ENCODE measurements around the gene PCSK7.
"Not testable (repeated sequence)": the region's sequence is repeated elsewhere in the genome, so short reads cannot be mapped to it uniquely, and the experiment has no call there.

PCSK7 gene, protein sequence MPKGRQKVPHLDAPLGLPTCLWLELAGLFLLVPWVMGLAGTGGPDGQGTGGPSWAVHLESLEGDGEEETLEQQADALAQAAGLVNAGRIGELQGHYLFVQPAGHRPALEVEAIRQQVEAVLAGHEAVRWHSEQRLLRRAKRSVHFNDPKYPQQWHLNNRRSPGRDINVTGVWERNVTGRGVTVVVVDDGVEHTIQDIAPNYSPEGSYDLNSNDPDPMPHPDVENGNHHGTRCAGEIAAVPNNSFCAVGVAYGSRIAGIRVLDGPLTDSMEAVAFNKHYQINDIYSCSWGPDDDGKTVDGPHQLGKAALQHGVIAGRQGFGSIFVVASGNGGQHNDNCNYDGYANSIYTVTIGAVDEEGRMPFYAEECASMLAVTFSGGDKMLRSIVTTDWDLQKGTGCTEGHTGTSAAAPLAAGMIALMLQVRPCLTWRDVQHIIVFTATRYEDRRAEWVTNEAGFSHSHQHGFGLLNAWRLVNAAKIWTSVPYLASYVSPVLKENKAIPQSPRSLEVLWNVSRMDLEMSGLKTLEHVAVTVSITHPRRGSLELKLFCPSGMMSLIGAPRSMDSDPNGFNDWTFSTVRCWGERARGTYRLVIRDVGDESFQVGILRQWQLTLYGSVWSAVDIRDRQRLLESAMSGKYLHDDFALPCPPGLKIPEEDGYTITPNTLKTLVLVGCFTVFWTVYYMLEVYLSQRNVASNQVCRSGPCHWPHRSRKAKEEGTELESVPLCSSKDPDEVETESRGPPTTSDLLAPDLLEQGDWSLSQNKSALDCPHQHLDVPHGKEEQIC

GRCh38 chr11:117231842-117232091 is at the start of gene PCSK7:
Gene PCSK7 (minus strand): TSS chr11:117232073. CDS start chr11:117229844, 2,229 bp downstream.
- peak; percentile 85 for DNase-seq (ENCODE audit: low spot score)

DNA sequence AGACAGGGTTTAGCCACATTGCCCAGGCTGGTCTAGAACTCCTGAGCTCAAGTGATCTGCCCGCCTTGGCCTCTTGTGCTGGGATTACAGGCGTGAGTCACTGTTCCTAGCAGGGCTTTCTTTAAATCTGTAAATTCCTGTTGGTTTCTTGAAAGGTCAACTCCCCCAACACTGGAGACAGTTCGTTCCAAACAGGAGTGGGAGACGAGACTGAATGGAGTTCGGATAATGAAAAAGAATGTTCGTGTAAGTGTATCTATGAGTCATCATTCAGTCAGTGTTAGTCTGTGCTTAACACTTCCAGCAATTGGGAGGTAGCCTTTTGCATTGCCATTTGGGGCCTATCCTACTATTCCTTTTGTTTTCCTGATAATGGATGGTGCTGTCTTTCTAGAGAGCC is 49.3 kb upstream of the PCSK7 start:
- no peak for DNase-seq (ENCODE audit: low spot score)

DNA sequence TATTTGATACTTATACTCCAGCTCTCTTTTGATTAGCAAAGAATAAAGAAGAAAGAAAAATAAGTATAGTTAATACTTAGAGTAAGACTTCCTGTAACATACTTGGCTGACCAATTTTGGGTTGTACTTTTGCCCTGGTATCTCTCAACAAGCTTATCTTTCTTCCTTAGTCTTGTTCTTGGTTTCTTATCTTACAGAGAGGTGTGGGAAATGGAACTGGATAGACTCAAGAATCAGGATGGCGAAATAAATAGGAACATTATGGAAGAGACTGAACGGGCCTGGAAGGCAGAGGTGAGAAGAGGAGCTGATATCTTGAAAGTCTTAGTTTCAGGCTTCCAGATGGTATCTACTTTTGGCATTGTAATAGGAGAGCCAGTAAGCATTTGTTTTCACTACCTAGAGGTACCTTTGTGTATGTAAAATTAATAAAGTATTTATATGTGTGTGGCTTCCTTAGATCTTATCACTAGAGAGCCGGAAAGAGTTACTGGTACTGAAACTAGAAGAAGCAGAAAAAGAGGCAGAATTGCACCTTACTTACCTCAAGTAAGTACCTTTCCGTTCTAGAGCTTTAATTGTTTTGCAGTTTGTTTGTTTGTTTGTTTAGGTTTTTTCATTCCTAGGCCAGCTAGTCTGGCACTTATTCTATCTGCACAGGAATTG is 48.0 kb upstream of the PCSK7 start:
- DNase-seq (ENCODE audit: low spot score), result no peak

GRCh38 chr11:117278347-117278746 is 46.5 kb upstream of the PCSK7 start:
- DNase-seq (ENCODE audit: low spot score), result no peak

DNA sequence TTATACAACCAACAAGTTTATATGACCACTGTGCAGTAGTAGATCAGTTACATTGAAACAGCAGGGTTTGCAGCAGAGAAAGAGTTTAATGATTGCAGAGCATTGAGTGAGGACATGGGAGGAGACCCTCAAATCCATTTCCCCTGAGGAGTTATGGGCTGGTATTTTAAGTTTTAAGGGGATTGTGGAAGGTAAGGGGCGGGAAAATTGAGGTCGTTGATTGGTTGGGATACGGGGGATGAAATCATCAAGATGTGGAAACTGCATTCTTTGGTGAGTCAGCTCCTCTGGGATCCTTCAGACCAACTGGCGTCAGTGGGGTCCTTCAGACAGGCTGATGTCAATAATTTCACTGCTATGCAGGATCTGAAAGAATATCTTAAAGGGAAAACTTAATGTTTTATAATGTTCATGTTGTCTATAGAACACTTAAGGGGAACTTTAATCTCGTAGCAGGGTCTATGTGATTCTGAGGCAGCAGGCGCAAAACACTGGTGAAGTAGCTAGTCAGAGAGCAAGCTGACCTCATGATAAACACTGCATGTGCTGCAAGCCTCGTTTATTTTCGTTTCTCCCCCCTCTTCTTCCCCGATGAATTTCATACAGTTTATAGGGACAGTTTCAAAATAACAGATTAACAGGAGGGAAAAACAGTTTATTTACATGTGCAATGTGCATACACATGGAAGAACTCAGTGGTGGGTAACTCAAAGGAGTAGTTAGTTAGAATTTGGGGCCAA is 41.8 kb upstream of the PCSK7 start:
- no peak for DNase-seq (ENCODE audit: low spot score)

GRCh38 chr11:117272175-117272574 is 40.3 kb upstream of the PCSK7 start:
- not testable (repeated sequence) for DNase-seq (ENCODE audit: low spot score)

- no peak for DNase-seq (ENCODE audit: low spot score)
Measured at GRCh38 chr11:117271208-117271607, 39.3 kb upstream of the PCSK7 start.

DNA sequence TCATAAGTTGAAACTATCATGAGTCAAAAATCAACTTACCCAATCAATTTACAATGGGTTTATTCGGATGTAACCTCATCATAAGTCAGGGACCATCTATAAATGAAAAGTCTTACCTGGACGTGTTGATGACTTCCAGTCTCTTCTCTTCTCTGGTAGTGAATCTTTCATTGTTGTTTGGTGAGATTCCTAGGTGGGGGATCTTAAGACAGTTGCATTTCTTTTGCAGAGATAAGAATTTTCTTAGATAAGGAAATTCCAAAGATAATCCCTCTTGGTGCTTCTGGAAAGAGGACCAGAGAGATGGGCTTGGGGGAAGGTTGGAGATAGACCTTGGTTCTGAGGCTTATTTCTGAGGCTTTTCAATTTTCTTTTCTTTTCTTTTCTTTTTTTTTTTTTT is 38.0 kb upstream of the PCSK7 start:
- DNase-seq (ENCODE audit: low spot score), result no peak

DNA sequence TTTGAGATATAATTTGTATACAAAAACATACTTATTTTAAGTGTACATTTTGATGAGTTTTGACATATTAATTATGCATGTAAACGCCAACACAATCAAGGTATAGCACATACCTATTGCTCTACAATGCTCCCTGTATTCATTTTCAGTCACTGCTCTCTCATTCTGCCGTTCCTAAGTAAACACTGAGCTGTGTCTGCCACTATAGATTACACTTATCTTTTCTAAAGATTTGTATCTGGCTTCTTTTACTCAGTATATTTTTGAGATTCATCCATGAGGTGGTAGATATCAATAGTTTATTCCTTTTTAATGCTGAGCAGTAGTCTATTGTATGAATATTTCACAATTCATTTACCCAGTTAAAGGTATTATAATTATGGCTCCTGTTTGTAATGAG is 33.9 kb upstream of the PCSK7 start:
- DNase-seq (ENCODE audit: low spot score), result no peak

DNA sequence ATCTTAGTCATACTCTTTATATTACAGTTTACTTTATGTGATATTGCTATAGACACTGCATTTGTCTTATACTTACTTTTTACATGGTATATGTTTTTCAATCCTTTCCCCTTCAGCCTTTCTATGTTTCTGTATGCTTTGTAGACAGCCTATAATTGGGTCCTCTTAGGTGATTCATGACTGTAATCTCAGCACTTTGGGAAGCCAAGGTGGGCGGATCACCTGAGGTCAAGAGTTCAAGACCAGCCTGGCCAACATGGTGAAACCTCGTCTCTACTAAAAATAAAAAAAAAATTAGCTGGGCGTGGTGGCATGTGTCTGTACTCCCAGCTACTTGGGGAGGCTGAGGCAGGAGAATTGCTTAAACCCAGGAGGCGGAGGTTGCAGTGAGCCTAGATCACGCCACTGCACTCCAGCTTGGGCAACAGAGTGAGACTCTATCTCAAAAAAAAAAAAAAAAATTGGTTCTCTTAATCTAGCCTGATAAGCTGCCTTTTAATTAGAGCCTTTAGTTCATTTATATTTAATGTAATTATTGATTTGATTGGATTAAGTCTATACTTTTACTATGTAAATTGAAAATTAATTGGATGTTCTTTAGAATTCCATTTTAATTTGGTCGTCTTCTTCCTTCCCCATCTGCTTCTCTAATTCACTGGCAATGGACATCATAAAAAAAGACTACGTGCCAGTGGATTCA is 32.9 kb upstream of the PCSK7 start:
- not testable (repeated sequence) for DNase-seq (ENCODE audit: low spot score)

DNA sequence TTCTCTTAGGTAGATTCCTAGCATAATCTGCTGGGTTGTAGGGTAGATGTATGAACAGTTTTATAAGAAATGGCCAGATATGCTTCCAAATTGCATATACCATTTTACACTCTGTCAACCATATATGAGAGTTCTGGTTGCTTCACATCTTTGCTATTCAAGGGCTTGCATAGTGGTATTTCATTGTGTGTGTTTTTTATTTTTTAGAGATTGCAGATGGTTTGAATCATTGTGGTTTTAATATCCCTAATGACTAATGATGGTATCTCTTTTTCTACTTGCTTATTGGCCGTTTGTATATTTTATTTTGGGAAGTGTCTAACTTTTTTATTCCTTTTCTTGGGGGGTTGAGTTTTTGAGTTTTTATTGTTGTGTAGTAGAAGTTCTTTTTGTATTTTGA is 27.5 kb upstream of the PCSK7 start:
- DNase-seq (ENCODE audit: low spot score), result no peak

- no peak for DNase-seq (ENCODE audit: low spot score)
Measured at GRCh38 chr11:117258576-117258975, 26.7 kb upstream of the PCSK7 start.

- DNase-seq (ENCODE audit: low spot score), result no peak
Measured at GRCh38 chr11:117256573-117256972, 24.7 kb upstream of the PCSK7 start.

DNA sequence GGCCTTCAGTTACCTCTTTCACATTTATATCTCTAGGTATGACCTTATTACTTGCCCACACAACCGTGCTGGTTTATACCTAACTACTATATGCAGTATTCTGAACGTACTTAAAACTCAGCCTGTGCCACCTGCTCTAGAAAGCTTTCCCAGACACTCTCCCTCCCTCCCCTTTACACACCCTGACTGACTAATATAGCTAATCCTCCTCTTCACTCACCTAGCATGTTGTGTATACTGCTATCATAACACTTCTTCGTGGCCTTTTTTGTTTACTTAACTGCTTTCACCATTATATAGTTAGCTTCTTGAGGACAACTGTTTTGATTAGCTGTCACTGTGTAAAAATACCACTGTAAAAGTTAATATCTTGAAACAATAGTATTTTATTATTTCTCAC is 24.1 kb upstream of the PCSK7 start:
- no peak for DNase-seq (ENCODE audit: low spot score)

DNA sequence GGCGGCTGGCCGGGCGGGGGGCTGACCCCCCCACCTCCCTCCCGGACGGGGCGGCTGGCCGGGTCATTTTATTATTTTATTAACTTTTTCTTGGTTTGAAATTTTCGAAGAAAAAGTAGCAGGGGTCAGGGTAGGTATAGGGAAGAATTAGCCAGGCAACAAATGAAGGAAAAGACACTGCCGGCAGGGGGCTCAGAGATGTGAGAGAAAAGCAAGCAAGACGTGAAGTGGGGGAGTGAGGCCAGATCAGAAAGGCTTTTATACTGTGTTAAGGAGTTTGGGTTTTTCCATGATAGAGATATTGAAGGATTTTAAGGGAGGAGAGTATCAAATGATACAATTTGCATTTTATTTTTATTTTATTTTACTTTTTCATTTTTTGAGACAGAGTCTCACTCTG is 19.6 kb upstream of the PCSK7 start:
- no peak for DNase-seq (ENCODE audit: low spot score)

- no peak for DNase-seq (ENCODE audit: low spot score)
Measured at GRCh38 chr11:117249571-117249970, 17.7 kb upstream of the PCSK7 start.

- DNase-seq (ENCODE audit: low spot score), result no peak
Measured at GRCh38 chr11:117248341-117248740, 16.5 kb upstream of the PCSK7 start.

GRCh38 chr11:117239295-117239694 is 7.4 kb upstream of the PCSK7 start:
- no peak for DNase-seq (ENCODE audit: low spot score)

- no peak for DNase-seq (ENCODE audit: low spot score)
Measured at GRCh38 chr11:117238221-117238620, 6.3 kb upstream of the PCSK7 start.

DNA sequence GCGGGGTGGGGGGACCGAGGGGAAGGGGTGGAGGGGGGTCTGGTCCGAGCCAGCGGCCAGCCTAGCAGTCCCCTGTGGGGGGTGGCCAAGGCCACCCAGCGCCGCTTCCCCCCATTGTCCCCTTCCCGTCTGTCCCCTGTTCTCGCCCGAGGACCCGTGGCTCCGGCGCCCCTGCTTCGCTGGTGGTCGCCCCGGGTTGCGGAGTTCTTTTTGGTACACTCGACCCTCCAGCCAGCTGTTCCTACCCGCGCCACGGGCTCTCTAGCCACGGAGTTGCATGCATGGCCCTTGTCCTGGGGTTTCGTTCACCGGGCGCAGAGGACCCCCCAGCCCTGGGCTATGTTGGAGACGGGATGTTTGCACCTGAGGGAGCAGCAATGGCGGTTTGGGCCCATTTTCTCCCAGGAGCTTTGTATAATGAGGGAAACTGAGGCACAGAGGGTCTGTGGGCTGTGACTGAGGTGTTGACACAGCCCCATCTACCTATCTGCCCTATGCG is 1.1 kb upstream of the PCSK7 start:
- DNase-seq (ENCODE audit: low spot score), result peak; percentile 32

DNA sequence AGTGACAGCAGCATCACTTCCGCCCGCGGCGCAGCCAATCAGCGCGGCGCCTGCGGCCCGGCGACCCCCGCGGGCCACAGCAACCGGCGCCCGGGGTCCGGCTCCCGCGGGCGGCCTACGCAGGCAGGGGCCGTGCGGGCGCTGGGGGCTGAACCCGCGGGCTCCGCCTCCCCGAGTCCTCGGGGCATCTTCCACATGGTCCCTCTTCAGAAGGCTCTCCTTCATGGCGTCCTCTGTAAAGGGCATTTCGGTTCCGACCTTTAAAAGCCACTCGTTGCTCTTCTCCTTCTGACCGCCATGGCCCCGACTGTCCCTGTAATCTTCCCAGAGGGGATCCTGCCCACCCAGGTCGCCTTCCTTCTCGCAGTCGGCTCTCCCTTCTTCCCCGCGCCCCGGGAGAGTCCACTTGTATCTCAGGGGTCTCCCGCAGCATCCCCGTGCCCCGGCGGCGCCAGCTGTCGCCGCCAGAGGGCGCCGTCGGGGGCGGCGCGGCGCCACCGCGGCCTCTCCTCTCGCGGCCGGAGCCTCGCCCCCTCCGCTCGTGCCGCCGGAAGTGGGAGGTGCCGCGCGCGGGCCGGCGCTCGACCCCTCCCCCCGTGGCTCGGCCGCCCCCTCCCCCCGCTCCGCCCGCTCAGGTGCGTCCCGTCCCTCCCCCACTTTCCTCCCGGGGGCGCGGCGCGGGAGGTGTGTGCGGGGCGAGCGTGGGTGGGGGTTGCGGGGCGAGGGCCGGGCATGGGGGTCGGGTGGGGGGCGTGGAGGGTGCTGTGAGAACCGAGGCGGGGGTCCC is 412 bp upstream of the PCSK7 start, which contains the start of gene RNF214:
Gene RNF214 (plus strand): TSS at position 580 of the 787 bp plus-strand sequence. CDS start 1,602 bp downstream, outside the sequence.
- peak; percentile 87 for DNase-seq (ENCODE audit: low spot score)

Data from HuH-7.5 (cell line).